K562 (cell line): ENCODE data around the gene ASPRV1. TPM values are rescaled to one million over a fixed set of nuclear protein-coding genes. Genes with fewer than 3 reads are reported as not detected.
A peak's percentile ranks its signal among the peaks of the same experiment; 100 is the strongest.

ENCODE experiments used
- ATAC-seq: fragments of 200-7000 bp; cut with Tn5 transposase; 3 replicates; pipeline ENCODE4 v1.9.1; 2020; ENCODE audit warnings: moderate library complexity
- BruUV-seq: library from RNA; stranded (reverse); fragments of 400-500 nt; replicated peaks from 2 replicates; lab custom pipeline; 2021; lab: Mats Ljungman, UMichigan
- CTCF ChIA-PET: fragments of 300-600 bp; formaldehyde crosslinking; extraction: SDS; loops from one replicate; lab custom pipeline; 2021; ENCODE audit warnings: low intra/inter-chr PET ratio; lab: Yijun Ruan, JAX
- POLR2A ChIA-PET: fragments of 300-600, 350-650 bp; sonication (Branson Sonifier 250); formaldehyde crosslinking; extraction: SDS; loops from one replicate; lab custom pipeline; 2021; ENCODE audit warnings: antibody characterized with exemption, inconsistent platforms; lab: Yijun Ruan, JAX
- DNase-seq, 4 experiments: peaks; one replicate each; pipeline versions ENCODE4 v3.0.0 to v3.0.0-alpha.2; 2011 to 2018; ENCODE audit warnings: low spot score in 3 of 4, mixed read lengths in 3 of 4; ENCODE audit errors: extremely low read depth in 1 of 4
- FAIRE-seq: peaks from 2 replicates; lab custom pipeline; 2011; peaks lifted over from hg19 to GRCh38; lab: Jason Lieb, UNC
- H2AFZ ChIP-seq: 2 replicates; pipeline ENCODE4 v1.6.0; 2011; ENCODE audit warnings: low read depth, low read length, control low read depth, inconsistent platforms
- H3K27ac ChIP-seq: fragments of 200-600 bp; 3 replicates; pipeline ENCODE4 v1.8.0; 2011; ENCODE audit warnings: low read depth, mild to moderate bottlenecking, control low read depth, inconsistent platforms, low read length, moderate library complexity, mixed read lengths; ENCODE audit errors: extremely low read depth
- H3K27me3 ChIP-seq, 2 experiments: fragments of 300-600 bp in 1 of 2; 2 replicates in 1 of 2; 3 replicates in 1 of 2; pipeline versions ENCODE4 v1.6.0 to v1.8.0; 2011; ENCODE audit warnings: inconsistent platforms in 2 of 2, low read length in 2 of 2, mild to moderate bottlenecking in 1 of 2, mixed read lengths in 1 of 2, moderate library complexity in 1 of 2; ENCODE audit not compliant: control insufficient read depth in 2 of 2, insufficient read depth in 2 of 2
- H3K36me3 ChIP-seq: fragments of 300-600 bp; 3 replicates; pipeline ENCODE4 v1.8.0; 2011; ENCODE audit warnings: mild to moderate bottlenecking, low read length, inconsistent platforms; ENCODE audit not compliant: control insufficient read depth, insufficient read depth
- H3K4me1 ChIP-seq, 2 experiments: fragments of 200-600 bp in 1 of 2; replicated peaks in 1 of 2; 2 replicates in 1 of 2; 3 replicates in 1 of 2; pipeline versions ENCODE4 v1.5.1 to v1.8.0; 2011; ENCODE audit warnings: inconsistent platforms in 2 of 2, low read length in 2 of 2, mild to moderate bottlenecking in 1 of 2, mixed read lengths in 1 of 2, moderate library complexity in 1 of 2; ENCODE audit not compliant: control insufficient read depth in 2 of 2, insufficient read depth in 2 of 2
- H3K4me2 ChIP-seq: 2 replicates; pipeline ENCODE4 v1.6.1; 2011; ENCODE audit warnings: low read length, control low read depth, inconsistent platforms, mixed read lengths; ENCODE audit not compliant: insufficient read depth
- H3K4me3 ChIP-seq: fragments of 200-600 bp; sonication (generic), shearing (Covaris generic); 2 replicates; pipeline ENCODE4 v1.5.1; 2016; ENCODE audit warnings: control low read depth, inconsistent platforms
- H3K79me2 ChIP-seq: fragments of 200-600 bp; 3 replicates; pipeline ENCODE4 v1.8.0; 2011; ENCODE audit warnings: low read length, inconsistent platforms; ENCODE audit not compliant: control insufficient read depth, insufficient read depth
- H3K9ac ChIP-seq, 2 experiments: 2 replicates each; pipeline versions ENCODE4 v1.6.0 to v1.6.1; 2011; ENCODE audit warnings: low read depth in 2 of 2, low read length in 2 of 2, control low read depth in 1 of 2, inconsistent platforms in 1 of 2, mild to moderate bottlenecking in 1 of 2, mixed read lengths in 1 of 2; ENCODE audit not compliant: insufficient read depth in 1 of 2
- H3K9me1 ChIP-seq: one replicate; pipeline ENCODE4 v1.6.0; 2011; ENCODE audit warnings: inconsistent platforms, mild to moderate bottlenecking, low read length, moderate library complexity; ENCODE audit not compliant: control insufficient read depth, insufficient read depth
- H3K9me3 ChIP-seq: replicated peaks from 2 replicates; pipeline ENCODE4 v1.5.1; 2011; ENCODE audit warnings: low read depth, low read length, inconsistent platforms; ENCODE audit not compliant: control insufficient read depth, insufficient read depth
- H4K20me1 ChIP-seq: replicated peaks from 2 replicates; pipeline ENCODE4 v1.6.1; 2011; ENCODE audit warnings: low read length, inconsistent platforms, mixed read lengths; ENCODE audit not compliant: control insufficient read depth, insufficient read depth
- ADNP ChIP-seq: fragments of 200-800 bp; sonication (Bioruptor generic); IDR thresholded peaks from 2 replicates; pipeline ENCODE4 v1.6.1; 2016; ENCODE audit warnings: missing genetic modification characterization, missing compliant biosample characterization
- ARID4B ChIP-seq: sonication (generic); formaldehyde crosslinking; IDR thresholded peaks from 2 replicates; pipeline ENCODE4 v1.8.0; 2022; ENCODE audit warnings: mild to moderate bottlenecking, missing genetic modification reagents
- CBX8 ChIP-seq: fragments of 200-600 bp; sonication (generic); IDR thresholded peaks from 2 replicates; pipeline ENCODE4 v1.6.1; 2012; ENCODE audit warnings: borderline replicate concordance, mixed run types, low read depth, mild to moderate bottlenecking, moderate library complexity, mixed read lengths, low read length, control low read depth, inconsistent platforms; ENCODE audit not compliant: poor library complexity, severe bottlenecking; ENCODE audit errors: extremely low read depth
- CXXC5 ChIP-seq: fragments of 250-450 bp; sonication (Bioruptor Pico); IDR thresholded peaks from 2 replicates; pipeline ENCODE4 v1.8.0; 2022; ENCODE audit warnings: inconsistent platforms, mild to moderate bottlenecking, moderate library complexity
- GATAD2B ChIP-seq: fragments of 450-650 bp; IDR thresholded peaks from 2 replicates; pipeline ENCODE4 v1.6.1; 2017; ENCODE audit warnings: mild to moderate bottlenecking, borderline replicate concordance
- MEF2D ChIP-seq: conservative IDR thresholded peaks from 2 replicates; pipeline ENCODE4 v1.6.1; 2016; ENCODE audit warnings: low read depth, missing genetic modification characterization, missing compliant biosample characterization
- NR2C1 ChIP-seq, 2 experiments: fragments of 450-650 bp; IDR thresholded peaks; 2 replicates each; pipeline ENCODE4 v1.6.1; 2017; ENCODE audit warnings: mild to moderate bottlenecking in 2 of 2, antibody characterized with exemption in 1 of 2, inconsistent platforms in 1 of 2, missing compliant biosample characterization in 1 of 2, missing genetic modification characterization in 1 of 2
- PYGO2 ChIP-seq: fragments of 450-650 bp; IDR thresholded peaks from 2 replicates; pipeline ENCODE4 v1.6.1; 2016; ENCODE audit warnings: mild to moderate bottlenecking, missing genetic modification characterization, moderate library complexity, missing compliant biosample characterization
- ZBTB1 ChIP-seq: sonication (generic); formaldehyde crosslinking; IDR thresholded peaks from 2 replicates; pipeline ENCODE4 v1.8.1; 2023; ENCODE audit warnings: missing genetic modification reagents, low read depth, mild to moderate bottlenecking, borderline replicate concordance
- ZBTB11 ChIP-seq, 3 experiments: fragments of 200-800 bp in 1 of 3; fragments of 250-450 bp in 1 of 3; fragments of 450-650 bp in 1 of 3; sonication (Bioruptor Pico) in 1 of 3; sonication (Bioruptor generic) in 1 of 3; formaldehyde crosslinking in 1 of 3; IDR thresholded peaks; 2 replicates each; pipeline versions ENCODE4 v1.6.1 to v1.8.0; 2016 to 2022; ENCODE audit warnings: mild to moderate bottlenecking in 2 of 3, missing genetic modification characterization in 2 of 3, missing compliant biosample characterization in 1 of 3, moderate library complexity in 1 of 3
- ZBTB43 ChIP-seq: sonication (generic); formaldehyde crosslinking; IDR thresholded peaks from 2 replicates; pipeline ENCODE4 v1.8.0; 2023; ENCODE audit warnings: mild to moderate bottlenecking, missing genetic modification reagents
- WGBS: fragments of 100-300 bp; shearing (Covaris generic); methylation state at CpG from one replicate; pipeline ENCODE4 v1.1.6; 2016; ENCODE audit warnings: low coverage, mixed read lengths; ENCODE audit not compliant: insufficient coverage; ENCODE audit errors: missing lambda C conversion rate; 5-methylcytosine and 5-hydroxymethylcytosine counted together
- in situ Hi-C: fragments of 300-500 bp; cut with MboI; formaldehyde crosslinking; loops from 4 replicates; pipeline ENCODE4 v1.15.0; 2018; ENCODE audit warnings: inconsistent platforms, mixed read lengths
- intact Hi-C: fragments of 100-400 bp; cut with micrococcal nuclease; formaldehyde crosslinking; loops from 2 replicates; pipeline ENCODE4 v1.14.2; 2022
- polyA plus RNA-seq, 8 experiments: library from polyadenylated mRNA; depleted of rRNA in 4 of 8; stranded (reverse) in 5 of 8; unstranded in 3 of 8; fragments of >200 nt; fragmentation: Nextera tagmentation in 2 of 8; fragmentation: Illumina TruSeq in 1 of 8; extraction: Ambion mirVana in 2 of 8; extraction: Trizol in 1 of 8; gene quantifications; 2 replicates each; pipeline versions ENCODE4 v1.2.1 to v1.2.3, GENCODE V29; 2011 to 2014; ENCODE audit warnings: inconsistent platforms in 1 of 8, missing spikeins in 1 of 8
- total RNA-seq, 7 experiments: library from RNA; depleted of rRNA in 6 of 7; stranded (reverse); fragments of >200 nt in 6 of 7; fragmentation: Illumina TruSeq in 2 of 7; extraction: Trizol in 2 of 7; gene quantifications; 2 replicates each; pipeline versions ENCODE4 v1.2.1 to v1.2.3, GENCODE V29; 2011 to 2021; ENCODE audit warnings: low replicate concordance in 1 of 7

ASPRV1 gene
- total and polyA plus RNA-seq, 9 of the 15 experiments (the other 6 are each of a cell fraction or from before 2014, with no cell fraction given) = 0.17 to 0.72 (median 0.47) TPM; not detected in 1

GRCh38 chr2:69977186-69977585, 15.8 kb upstream of the ASPRV1 start:
- no peaks in the 10 kb centered on the region for H3K27me3 ChIP-seq
- no peak for TF ChIP-seq ARID4B (CRISPR knock-in tag)
- no peak for TF ChIP-seq CBX8
- no peak for TF ChIP-seq ZBTB11 (CRISPR knock-in tag; IDR thresholded peaks at IDR 0.05)
- no peak for TF ChIP-seq ADNP (tag)
- TF ChIP-seq CXXC5 (CRISPR knock-in tag) = peak; percentile 12; the same call in 1 of the 2 replicates
- TF ChIP-seq PYGO2 (tag) = peak; percentile 37; the same call in 1 of the 2 replicates
- no peak for TF ChIP-seq ZBTB1 (CRISPR knock-in tag)
- no peak for TF ChIP-seq NR2C1 (IDR thresholded peaks at IDR 0.05)
- 0 out of 2 replicates have a peak, but pooled peaks have one; percentile 28 for TF ChIP-seq NR2C1 (tag; IDR thresholded peaks at IDR 0.05)
- no peak for TF ChIP-seq ZBTB43
- TF ChIP-seq MEF2D = no peak
- TF ChIP-seq GATAD2B = no peak

More at GRCh38 chr2:69977186-69977585, 15.8 kb upstream of the ASPRV1 start:
- BruUV-seq = no TSS peak
- Histone ChIP-seq H3K36me3 (no peaks in the 10 kb centered on the region), H3K27ac (peak overlapping the region; percentile 92), H4K20me1 (no peaks in the 10 kb centered on the region), H2AFZ (peak overlapping the region; percentile 93), H3K4me1 (peaks cover 60 to 73% of the 10 kb centered on the region in 2 experiments), H3K9ac (peak overlapping the region in 1 of 2 experiments; percentile 64; a peak in 3 of 4 replicates), H3K9me1 (peaks cover 3% of the 10 kb centered on the region), H3K4me2 (no peak overlapping the region), H3K79me2 (no peaks in the 10 kb centered on the region), H3K4me3 (no peak overlapping the region), H3K9me3 (no peaks in the 10 kb centered on the region)
- FAIRE-seq (no peak), ATAC-seq (no peak), DNase-seq (peak in 1 of 4 experiments; percentile 34)
- in situ Hi-C loops = no loop called here
- CTCF ChIA-PET = no interaction called here
- POLR2A ChIA-PET = no interaction called here
- WGBS = 82% methylated on average over 8 of the region's 8 CpGs
- intact Hi-C loops = loop anchor here (5.0 kb wide), 1 partner anchor 45 kb away; no protein-coding TSS in a partner anchor
